HL-60 (cell line): Measurements from ENCODE around the gene CPXM1.

ENCODE experiments used
- POLR2AphosphoS5 ChIP-seq: IDR thresholded peaks from 2 replicates; pipeline ENCODE4 v1.6.1; 2012; ENCODE audit warnings: low read depth
- TF ChIP-seq, protein P1 (sequence below): IDR thresholded peaks from one replicate; pipeline ENCODE4 v1.5.1; 2011; ENCODE audit warnings: low read length, control low read depth, inconsistent platforms; ENCODE audit not compliant: insufficient read depth

DNA sequence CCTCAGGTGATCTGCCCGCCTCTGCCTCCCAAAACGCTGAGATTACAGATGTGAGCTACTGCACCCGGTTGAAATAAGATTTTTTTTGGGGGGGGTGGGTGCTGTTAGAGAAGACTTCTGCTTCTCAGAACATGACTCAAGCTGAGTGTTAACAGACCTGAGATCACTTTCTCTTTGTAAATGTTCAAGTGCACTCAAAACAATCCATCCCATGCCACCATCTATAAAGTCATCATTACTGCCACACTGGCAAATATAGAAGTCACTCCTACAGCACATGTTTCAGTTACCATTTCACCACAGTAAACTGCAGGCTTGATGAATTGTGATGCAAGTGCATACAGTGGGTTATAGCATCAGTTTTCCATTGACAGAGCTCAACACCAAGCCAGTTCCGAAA is 49.1 kb upstream of the CPXM1 start:
- no peak for TF ChIP-seq POLR2AphosphoS5
- TF ChIP-seq, protein P1, sequence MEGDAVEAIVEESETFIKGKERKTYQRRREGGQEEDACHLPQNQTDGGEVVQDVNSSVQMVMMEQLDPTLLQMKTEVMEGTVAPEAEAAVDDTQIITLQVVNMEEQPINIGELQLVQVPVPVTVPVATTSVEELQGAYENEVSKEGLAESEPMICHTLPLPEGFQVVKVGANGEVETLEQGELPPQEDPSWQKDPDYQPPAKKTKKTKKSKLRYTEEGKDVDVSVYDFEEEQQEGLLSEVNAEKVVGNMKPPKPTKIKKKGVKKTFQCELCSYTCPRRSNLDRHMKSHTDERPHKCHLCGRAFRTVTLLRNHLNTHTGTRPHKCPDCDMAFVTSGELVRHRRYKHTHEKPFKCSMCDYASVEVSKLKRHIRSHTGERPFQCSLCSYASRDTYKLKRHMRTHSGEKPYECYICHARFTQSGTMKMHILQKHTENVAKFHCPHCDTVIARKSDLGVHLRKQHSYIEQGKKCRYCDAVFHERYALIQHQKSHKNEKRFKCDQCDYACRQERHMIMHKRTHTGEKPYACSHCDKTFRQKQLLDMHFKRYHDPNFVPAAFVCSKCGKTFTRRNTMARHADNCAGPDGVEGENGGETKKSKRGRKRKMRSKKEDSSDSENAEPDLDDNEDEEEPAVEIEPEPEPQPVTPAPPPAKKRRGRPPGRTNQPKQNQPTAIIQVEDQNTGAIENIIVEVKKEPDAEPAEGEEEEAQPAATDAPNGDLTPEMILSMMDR, result no peak
